IMR-90 (cell line): ENCODE results near the gene ZCCHC14. TPM values are rescaled to one million over a fixed set of nuclear protein-coding genes. Genes with fewer than 3 reads are reported as not detected.

Experiments
- ATAC-seq: fragments of 200-7000 bp; cut with Tn5 transposase; 2 replicates; pipeline ENCODE4 v1.9.1; 2020; ENCODE audit warnings: low read depth, mild to moderate bottlenecking, moderate library complexity
- BruUV-seq: library from RNA; stranded (reverse); fragments of 400-500 nt; replicated peaks from 2 replicates; lab custom pipeline; 2021; lab: Mats Ljungman, UMichigan
- CTCF ChIA-PET: fragments of 300-600 bp; formaldehyde crosslinking; extraction: SDS; loops from one replicate; lab custom pipeline; 2021; ENCODE audit warnings: antibody characterized with exemption; lab: Yijun Ruan, JAX
- POLR2A ChIA-PET: fragments of 300-600 bp; sonication (Branson Sonifier 250); formaldehyde crosslinking; loops from one replicate; lab custom pipeline; 2022; ENCODE audit warnings: antibody characterized with exemption; ENCODE audit not compliant: unreplicated experiment; lab: Charles Lee
- DNase-seq: peaks from one replicate; pipeline ENCODE4 v3.0.0; 2013
- H2AFZ ChIP-seq: replicated peaks from 2 replicates; pipeline ENCODE3; 2013; ENCODE audit warnings: low read length, mild to moderate bottlenecking; ENCODE audit not compliant: poor library complexity
- H2AK5ac ChIP-seq: 2 replicates; pipeline ENCODE4 v1.6.1; 2013; ENCODE audit warnings: low read depth, low read length, inconsistent platforms
- H2AK9ac ChIP-seq: replicated peaks from 2 replicates; pipeline ENCODE3; 2013; ENCODE audit warnings: mild to moderate bottlenecking, low read depth, low read length, moderate library complexity; ENCODE audit not compliant: poor library complexity
- H2BK120ac ChIP-seq: 2 replicates; pipeline ENCODE4 v1.6.1; 2013; ENCODE audit warnings: low read depth, low read length, inconsistent platforms
- H2BK15ac ChIP-seq: 3 replicates; pipeline ENCODE4 v1.6.1; 2013; ENCODE audit warnings: low read depth, low read length, inconsistent platforms
- H2BK20ac ChIP-seq: 2 replicates; pipeline ENCODE4 v1.6.1; 2013; ENCODE audit warnings: low read depth, mild to moderate bottlenecking, inconsistent platforms, low read length, moderate library complexity
- H2BK5ac ChIP-seq: 2 replicates; pipeline ENCODE4 v1.6.1; 2013; ENCODE audit warnings: mild to moderate bottlenecking, low read depth, low read length, inconsistent platforms; ENCODE audit not compliant: poor library complexity, severe bottlenecking
- H3K14ac ChIP-seq: replicated peaks from 2 replicates; pipeline ENCODE4 v1.6.1; 2013; ENCODE audit warnings: low read depth, low read length, inconsistent platforms
- H3K18ac ChIP-seq: 2 replicates; pipeline ENCODE4 v1.6.1; 2013; ENCODE audit warnings: low read depth, low read length, control low read depth
- H3K23ac ChIP-seq: 2 replicates; pipeline ENCODE4 v1.6.1; 2013; ENCODE audit warnings: low read depth, low read length, inconsistent platforms
- H3K27ac ChIP-seq: 2 replicates; pipeline ENCODE4 v1.5.1; 2013; ENCODE audit warnings: mild to moderate bottlenecking, control low read depth, low read length; ENCODE audit not compliant: insufficient read depth
- H3K27me3 ChIP-seq: 2 replicates; pipeline ENCODE4 v1.6.1; 2013; ENCODE audit warnings: low read length; ENCODE audit not compliant: control insufficient read depth, insufficient read depth
- H3K36me3 ChIP-seq: 2 replicates; pipeline ENCODE4 v1.6.1; 2013; ENCODE audit warnings: low read length, mixed read lengths; ENCODE audit not compliant: control insufficient read depth, insufficient read depth
- H3K4ac ChIP-seq: 2 replicates; pipeline ENCODE4 v1.6.1; 2013; ENCODE audit warnings: low read depth, low read length, inconsistent platforms
- H3K4me1 ChIP-seq: 2 replicates; pipeline ENCODE4 v1.6.1; 2013; ENCODE audit warnings: low read length, mixed read lengths; ENCODE audit not compliant: control insufficient read depth, insufficient read depth
- H3K4me2 ChIP-seq: 2 replicates; pipeline ENCODE4 v1.6.1; 2013; ENCODE audit warnings: low read depth, mild to moderate bottlenecking, control low read depth, low read length, moderate library complexity
- H3K4me3 ChIP-seq: 2 replicates; pipeline ENCODE4 v1.5.1; 2013; ENCODE audit warnings: low read depth, mild to moderate bottlenecking, control low read depth, low read length, moderate library complexity; ENCODE audit not compliant: insufficient read depth
- H3K56ac ChIP-seq: 2 replicates; pipeline ENCODE4 v1.6.1; 2013; ENCODE audit warnings: low read length, inconsistent platforms; ENCODE audit not compliant: insufficient read depth; ENCODE audit errors: extremely low read depth
- H3K79me1 ChIP-seq, 2 experiments: 2 replicates each; pipeline ENCODE4 v1.6.1; 2013; ENCODE audit warnings: low read length in 2 of 2, inconsistent platforms in 1 of 2, low read depth in 1 of 2
- H3K9ac ChIP-seq: 2 replicates; pipeline ENCODE4 v1.6.1; 2013; ENCODE audit warnings: low read depth, low read length, control low read depth
- H3K9me1 ChIP-seq: 2 replicates; pipeline ENCODE4 v1.6.1; 2013; ENCODE audit warnings: low read length, inconsistent platforms; ENCODE audit not compliant: insufficient read depth
- H3K9me3 ChIP-seq: 2 replicates; pipeline ENCODE4 v1.6.1; 2013; ENCODE audit warnings: low read length; ENCODE audit not compliant: control insufficient read depth, insufficient read depth
- H4K20me1 ChIP-seq: 2 replicates; pipeline ENCODE4 v1.6.1; 2013; ENCODE audit warnings: low read length, inconsistent platforms; ENCODE audit not compliant: insufficient read depth
- H4K5ac ChIP-seq: 2 replicates; pipeline ENCODE4 v1.6.1; 2013; ENCODE audit warnings: mild to moderate bottlenecking, low read depth, low read length, control low read depth
- H4K8ac ChIP-seq, 2 experiments: 2 replicates each; pipeline ENCODE4 v1.6.1; 2013; ENCODE audit warnings: low read depth in 2 of 2, low read length in 2 of 2, control low read depth in 1 of 2, inconsistent platforms in 1 of 2
- H4K91ac ChIP-seq: 2 replicates; pipeline ENCODE4 v1.6.1; 2013; ENCODE audit warnings: low read depth, low read length, inconsistent platforms; ENCODE audit not compliant: insufficient read depth
- BHLHE40 ChIP-seq: fragments of 150-350 bp; IDR thresholded peaks from 2 replicates; pipeline ENCODE4 v1.6.1; 2016; ENCODE audit warnings: mild to moderate bottlenecking, low read depth, low read length
- CEBPB ChIP-seq: IDR thresholded peaks from 2 replicates; pipeline ENCODE4 v1.6.1; 2012; ENCODE audit warnings: low read depth, low read length, improper control_type of control experiment
- CHD1 ChIP-seq: IDR thresholded peaks from 2 replicates; pipeline ENCODE4 v1.6.1; 2012; ENCODE audit warnings: low read depth, low read length, improper control_type of control experiment
- CTCF ChIP-seq: conservative IDR thresholded peaks from 2 replicates; pipeline ENCODE4 v1.5.1; 2012; ENCODE audit warnings: mild to moderate bottlenecking, low read depth, low read length, improper control_type of control experiment
- ELK1 ChIP-seq: fragments of 150-350 bp; IDR thresholded peaks from 2 replicates; pipeline ENCODE4 v1.6.1; 2016; ENCODE audit warnings: low read depth, mild to moderate bottlenecking, low read length, moderate library complexity, borderline replicate concordance
- FOS ChIP-seq: fragments of 150-350 bp; IDR thresholded peaks from 2 replicates; pipeline ENCODE4 v1.6.1; 2016; ENCODE audit warnings: low read depth, low read length
- MAFK ChIP-seq: IDR thresholded peaks from 2 replicates; pipeline ENCODE4 v1.6.1; 2012; ENCODE audit warnings: low read depth, low read length, improper control_type of control experiment
- MAZ ChIP-seq: IDR thresholded peaks from 2 replicates; pipeline ENCODE4 v1.6.1; 2012; ENCODE audit warnings: low read depth, mild to moderate bottlenecking, low read length, improper control_type of control experiment, moderate library complexity, borderline replicate concordance
- MXI1 ChIP-seq: IDR thresholded peaks from 2 replicates; pipeline ENCODE4 v1.6.1; 2012; ENCODE audit warnings: low read depth, mild to moderate bottlenecking, low read length, moderate library complexity, borderline replicate concordance
- NFE2L2 ChIP-seq: fragments of 150-350 bp; IDR thresholded peaks from 2 replicates; pipeline ENCODE4 v1.6.1; 2016; ENCODE audit warnings: low read depth, mild to moderate bottlenecking, low read length
- POLR2A ChIP-seq: IDR thresholded peaks from 2 replicates; pipeline ENCODE4 v1.6.1; 2012; ENCODE audit warnings: mild to moderate bottlenecking, low read depth, low read length
- RAD21 ChIP-seq: IDR thresholded peaks from 2 replicates; pipeline ENCODE4 v1.6.1; 2012; ENCODE audit warnings: low read length, improper control_type of control experiment
- RCOR1 ChIP-seq: IDR thresholded peaks from 2 replicates; pipeline ENCODE4 v1.6.1; 2012; ENCODE audit warnings: mild to moderate bottlenecking, low read length, improper control_type of control experiment; ENCODE audit not compliant: insufficient replicate concordance
- RFX5 ChIP-seq: IDR thresholded peaks from 2 replicates; pipeline ENCODE4 v1.8.0; 2012; ENCODE audit warnings: low read depth, mild to moderate bottlenecking, low read length, moderate library complexity
- SMC3 ChIP-seq: fragments of 150-350 bp; IDR thresholded peaks from 2 replicates; pipeline ENCODE4 v1.6.1; 2016; ENCODE audit warnings: low read depth, mild to moderate bottlenecking, antibody characterized with exemption, low read length, moderate library complexity
- USF2 ChIP-seq: fragments of 150-350 bp; IDR thresholded peaks from 2 replicates; pipeline ENCODE4 v1.6.1; 2017; ENCODE audit warnings: mild to moderate bottlenecking, antibody characterized with exemption, low read length, low read depth
- WGBS, 2 experiments: methylation state at CpG; one replicate each; pipeline versions ENCODE4 v1.1.5 to v1.1.7; 2013; ENCODE audit warnings: missing lambda C conversion rate in 2 of 2; ENCODE audit not compliant: insufficient read length in 1 of 2; ENCODE audit errors: extremely low coverage in 2 of 2; 5-methylcytosine and 5-hydroxymethylcytosine counted together
- dilution Hi-C: fragments of 300-500 bp; cut with HindIII; formaldehyde crosslinking; loops from one replicate; pipeline ENCODE4 v1.14.3; 2018; ENCODE audit warnings: low sequenced_read_pairs; ENCODE audit not compliant: unreplicated experiment
- in situ Hi-C: fragments of 300-500 bp; cut with MboI; formaldehyde crosslinking; loops from 3 replicates; pipeline ENCODE4 v1.14.3; 2019; ENCODE audit warnings: low sequenced_read_pairs, inconsistent platforms, mixed read lengths
- intact Hi-C: fragments of 100-400 bp; cut with micrococcal nuclease; formaldehyde crosslinking; loops from 2 replicates; pipeline ENCODE4 v1.10.0; 2022
- polyA plus RNA-seq, 3 experiments: library from polyadenylated mRNA; depleted of rRNA; stranded (reverse); fragments of >200 nt; gene quantifications; 2 replicates each; pipeline ENCODE4 v1.2.3, GENCODE V29; 2012; ENCODE audit warnings: low replicate concordance in 1 of 3
- total RNA-seq: library from RNA; depleted of rRNA; stranded (reverse); fragments of >200 nt; gene quantifications from 2 replicates; pipeline ENCODE4 v1.2.3, GENCODE V29; 2012

Gene ZCCHC14
- total and polyA plus RNA-seq, 2 of the 4 experiments (the other 2 are of a cell fraction), result 2.5 to 5.3 TPM

GRCh38 chr16:87496447-87496801 is 3.6 kb upstream of the ZCCHC14 start:
- ChIA-PET CTCF (no interaction called here), POLR2A (no interaction called here)
- peaks cover 5% of the 10 kb centered on the region for H3K4me1 ChIP-seq
- H3K9me3 ChIP-seq, result no peaks in the 10 kb centered on the region
- no CpG with 5 or more reads among the region's 2 CpGs for WGBS, 2 experiments
- no peak overlapping the region for H2BK15ac ChIP-seq
- H3K79me1 ChIP-seq, result peaks cover 0 to 6% of the 10 kb centered on the region in 2 experiments; a peak in 1 of 4 replicates
- no peak overlapping the region for H2AK9ac ChIP-seq
- H2AFZ ChIP-seq, result no peak overlapping the region
- in situ Hi-C loops (no loop called here), intact Hi-C loops (no loop called here), dilution Hi-C loops (no loop called here)
- H3K4me2 ChIP-seq, result no peak overlapping the region
- DNase-seq (no peak), ATAC-seq (no peak)
- peaks cover 10% of the 10 kb centered on the region for H4K20me1 ChIP-seq
- H3K4me3 ChIP-seq, result no peak overlapping the region
- no peak for TF ChIP-seq SMC3
- no peak for TF ChIP-seq ELK1
- TF ChIP-seq NFE2L2, result no peak
- TF ChIP-seq RAD21, result no peak
- no peak for TF ChIP-seq CTCF
- TF ChIP-seq RFX5, result no peak
- no peak for TF ChIP-seq MAZ
- no peak for TF ChIP-seq CHD1
- no peak for TF ChIP-seq MXI1
- TF ChIP-seq CEBPB, result no peak
- no peak for TF ChIP-seq MAFK
- no peak for TF ChIP-seq FOS
- no peak for TF ChIP-seq POLR2A
- TF ChIP-seq USF2, result no peak
- no peak for TF ChIP-seq BHLHE40
- TF ChIP-seq RCOR1, result no peak
- no peak overlapping the region for H3K56ac ChIP-seq
- H2BK20ac ChIP-seq, result no peak overlapping the region
- H3K23ac ChIP-seq, result no peak overlapping the region
- no TSS peak for BruUV-seq
- no peak overlapping the region for H4K91ac ChIP-seq
- H2BK5ac ChIP-seq, result no peak overlapping the region
- no peak overlapping the region for H3K14ac ChIP-seq
- no peak overlapping the region for H3K27ac ChIP-seq
- no peak overlapping the region for H3K4ac ChIP-seq
- H3K9me1 ChIP-seq, result 0 out of 2 replicates have a peak, but pooled peaks cover 3% of the 10 kb centered on the region
- H2BK120ac ChIP-seq, result no peak overlapping the region
- H3K27me3 ChIP-seq, result no peaks in the 10 kb centered on the region
- no peak overlapping the region for H2AK5ac ChIP-seq
- H3K9ac ChIP-seq, result no peak overlapping the region
- H4K5ac ChIP-seq, result no peak overlapping the region
- H3K18ac ChIP-seq, result no peak overlapping the region
- peaks cover under 1% of the 10 kb centered on the region; the same call in 1 of the 2 replicates for H3K36me3 ChIP-seq
- no peak overlapping the region for H4K8ac ChIP-seq
